Neuronal stem cell (in vitro differentiated cells): Measurements from ENCODE around the gene SH3TC1.

Source experiments
- DNase-seq: peaks from one replicate; pipeline ENCODE4 v3.0.0-alpha.2; 2013; ENCODE audit warnings: low spot score
- H2AFZ ChIP-seq: one replicate; pipeline ENCODE4 v1.6.1; 2013; ENCODE audit warnings: mild to moderate bottlenecking, low read length, inconsistent platforms
- H2AK5ac ChIP-seq: 2 replicates; pipeline ENCODE4 v1.6.1; 2013; ENCODE audit warnings: low read depth, mild to moderate bottlenecking, inconsistent platforms, low read length, moderate library complexity, mixed read lengths
- H2BK120ac ChIP-seq: 2 replicates; pipeline ENCODE4 v1.6.1; 2013; ENCODE audit warnings: low read depth, mild to moderate bottlenecking, inconsistent platforms, low read length, moderate library complexity, mixed read lengths
- H2BK12ac ChIP-seq: one replicate; pipeline ENCODE4 v1.6.1; 2013; ENCODE audit warnings: low read length, inconsistent platforms
- H2BK15ac ChIP-seq: 2 replicates; pipeline ENCODE4 v1.6.1; 2013; ENCODE audit warnings: mild to moderate bottlenecking, low read length, inconsistent platforms, mixed read lengths
- H2BK5ac ChIP-seq: one replicate; pipeline ENCODE4 v1.6.1; 2013; ENCODE audit warnings: inconsistent platforms, mild to moderate bottlenecking, low read length, moderate library complexity
- H3K14ac ChIP-seq: one replicate; pipeline ENCODE4 v1.6.1; 2013; ENCODE audit warnings: low read length, inconsistent platforms
- H3K18ac ChIP-seq: 2 replicates; pipeline ENCODE4 v1.6.1; 2013; ENCODE audit warnings: low read length, inconsistent platforms
- H3K23ac ChIP-seq: 2 replicates; pipeline ENCODE4 v1.6.1; 2013; ENCODE audit warnings: low read depth, mild to moderate bottlenecking, mixed read lengths, low read length, inconsistent platforms; ENCODE audit not compliant: poor library complexity
- H3K27ac ChIP-seq: replicated peaks from 3 replicates; pipeline ENCODE4 v1.5.1; 2013; ENCODE audit warnings: low read length, inconsistent platforms
- H3K27me3 ChIP-seq, 3 experiments: 2 replicates each; pipeline ENCODE4 v1.6.1; 2013; ENCODE audit warnings: low read length in 3 of 3, mild to moderate bottlenecking in 2 of 3, inconsistent platforms in 1 of 3, low read depth in 1 of 3, mixed read lengths in 1 of 3, moderate library complexity in 1 of 3; ENCODE audit not compliant: control insufficient read depth in 3 of 3, insufficient read depth in 3 of 3
- H3K36me3 ChIP-seq, 2 donors: replicated peaks in 1 of 2; 2 replicates each; pipeline ENCODE4 v1.6.1; 2013; ENCODE audit warnings: low read length in 2 of 2; ENCODE audit not compliant: control insufficient read depth in 2 of 2, insufficient read depth in 2 of 2
- H3K4ac ChIP-seq: 2 replicates; pipeline ENCODE4 v1.6.1; 2013; ENCODE audit warnings: inconsistent platforms, mild to moderate bottlenecking, low read length, moderate library complexity
- H3K4me1 ChIP-seq, 2 donors: 1 replicate in 1 of 2; 2 replicates in 1 of 2; pipeline ENCODE4 v1.6.1; 2013; ENCODE audit warnings: low read length in 2 of 2, low read depth in 1 of 2; ENCODE audit not compliant: control insufficient read depth in 2 of 2, insufficient read depth in 1 of 2
- H3K4me2 ChIP-seq: one replicate; pipeline ENCODE4 v1.6.1; 2013; ENCODE audit warnings: mild to moderate bottlenecking, low read length, inconsistent platforms; ENCODE audit not compliant: insufficient read depth, poor library complexity, severe bottlenecking
- H3K4me3 ChIP-seq, 2 donors: 2 replicates each; pipeline ENCODE4 v1.5.1; 2013; ENCODE audit warnings: low read length in 2 of 2, mild to moderate bottlenecking in 2 of 2, inconsistent platforms in 1 of 2, moderate library complexity in 1 of 2
- H3K79me1 ChIP-seq: one replicate; pipeline ENCODE4 v1.6.1; 2013; ENCODE audit warnings: low read depth, mild to moderate bottlenecking, inconsistent platforms, low read length, moderate library complexity
- H3K9ac ChIP-seq: one replicate; pipeline ENCODE4 v1.6.1; 2013; ENCODE audit warnings: mild to moderate bottlenecking, low read depth, low read length, inconsistent platforms; ENCODE audit not compliant: poor library complexity
- H3K9me3 ChIP-seq, 2 donors: replicated peaks in 1 of 2; 2 replicates each; pipeline versions ENCODE3 to v1.6.1; 2013; ENCODE audit warnings: low read length in 2 of 2, mild to moderate bottlenecking in 2 of 2, inconsistent platforms in 1 of 2, low read depth in 1 of 2, mixed read lengths in 1 of 2, moderate library complexity in 1 of 2; ENCODE audit not compliant: control insufficient read depth in 2 of 2, insufficient read depth in 1 of 2
- H4K8ac ChIP-seq: one replicate; pipeline ENCODE4 v1.6.1; 2013; ENCODE audit warnings: low read depth, mild to moderate bottlenecking, inconsistent platforms, low read length, moderate library complexity
- H4K91ac ChIP-seq: one replicate; pipeline ENCODE4 v1.6.1; 2013; ENCODE audit warnings: low read length, low read depth, mild to moderate bottlenecking, inconsistent platforms; ENCODE audit not compliant: poor library complexity
- WGBS, 2 donors: extraction: QIAGEN DNeasy Blood & Tissue Kit; methylation state at CpG; one replicate each; pipeline ENCODE4 v1.1.7; 2013; ENCODE audit warnings: missing lambda C conversion rate in 2 of 2, mixed read lengths in 1 of 2; ENCODE audit not compliant: insufficient read length in 2 of 2, insufficient replicate concordance in 1 of 2; ENCODE audit errors: extremely low coverage in 2 of 2; 5-methylcytosine and 5-hydroxymethylcytosine counted together

The SH3TC1 gene

DNA sequence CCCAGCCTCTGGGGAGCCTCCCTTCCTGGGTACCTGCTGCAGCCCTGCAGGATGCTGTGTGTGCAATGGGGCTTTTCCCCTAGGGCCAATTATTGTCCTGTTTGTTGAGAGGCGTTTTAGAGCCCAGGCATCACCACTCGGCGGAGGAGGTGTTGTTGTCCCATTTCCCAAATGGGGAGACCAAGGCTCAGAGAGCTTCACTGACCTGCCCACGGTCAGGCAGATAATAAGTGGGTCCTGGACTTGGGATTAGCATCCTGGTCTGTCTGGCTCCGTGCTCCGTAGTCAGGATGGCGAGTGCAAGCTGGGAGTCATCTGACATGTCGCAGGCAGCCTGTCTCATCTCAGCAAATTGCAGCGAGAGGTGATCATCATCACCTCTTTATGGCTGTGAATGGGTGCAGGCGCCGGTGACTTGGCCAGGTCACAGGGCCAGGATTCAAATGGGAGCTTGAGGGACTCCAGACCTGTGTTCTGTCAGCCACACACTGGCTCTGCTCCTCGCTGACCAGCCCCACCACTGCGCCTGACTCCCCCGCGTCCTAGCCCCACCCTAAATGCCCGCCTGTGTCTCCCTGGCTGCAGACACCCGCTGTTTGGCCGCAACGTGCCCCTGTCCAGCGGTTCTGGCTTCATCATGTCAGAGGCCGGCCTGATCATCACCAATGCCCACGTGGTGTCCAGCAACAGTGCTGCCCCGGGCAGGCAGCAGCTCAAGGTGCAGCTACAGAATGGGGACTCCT, 87.1 kb downstream of the SH3TC1 start:
- H3K27ac ChIP-seq, result no peak overlapping the region
- peak overlapping the region; percentile 12 for H3K9ac ChIP-seq
- no peaks in the 10 kb centered on the region for H3K36me3 ChIP-seq
- no peak overlapping the region for H4K8ac ChIP-seq
- no peak overlapping the region for H2BK5ac ChIP-seq
- H2BK12ac ChIP-seq, result peak overlapping the region; percentile 53
- no peak overlapping the region for H2AFZ ChIP-seq
- H3K18ac ChIP-seq, result peak overlapping the region; percentile 76
- DNase-seq, result no peak
- H3K4me1 ChIP-seq, result no peaks in the 10 kb centered on the region
- peak overlapping the region; percentile 43 for H3K4ac ChIP-seq
- H3K23ac ChIP-seq, result peak overlapping the region; percentile 49
- peak overlapping the region; percentile 3 for H2BK15ac ChIP-seq
- H2AK5ac ChIP-seq, result peak overlapping the region; percentile 73
- no peak overlapping the region for H3K4me3 ChIP-seq
- H4K91ac ChIP-seq, result no peak overlapping the region
- peaks cover 0 to 2% of the 10 kb centered on the region in 2 donors for H3K9me3 ChIP-seq
- peaks cover 0 to 32% (median 2%) of the 10 kb centered on the region in 3 experiments for H3K27me3 ChIP-seq
- H3K14ac ChIP-seq, result no peak overlapping the region
- no peak overlapping the region for H2BK120ac ChIP-seq
- WGBS, 2 donors, result no CpG with 5 or more reads among the region's 23 CpGs
- peaks cover 1% of the 10 kb centered on the region for H3K79me1 ChIP-seq
- no peak overlapping the region for H3K4me2 ChIP-seq

DNA sequence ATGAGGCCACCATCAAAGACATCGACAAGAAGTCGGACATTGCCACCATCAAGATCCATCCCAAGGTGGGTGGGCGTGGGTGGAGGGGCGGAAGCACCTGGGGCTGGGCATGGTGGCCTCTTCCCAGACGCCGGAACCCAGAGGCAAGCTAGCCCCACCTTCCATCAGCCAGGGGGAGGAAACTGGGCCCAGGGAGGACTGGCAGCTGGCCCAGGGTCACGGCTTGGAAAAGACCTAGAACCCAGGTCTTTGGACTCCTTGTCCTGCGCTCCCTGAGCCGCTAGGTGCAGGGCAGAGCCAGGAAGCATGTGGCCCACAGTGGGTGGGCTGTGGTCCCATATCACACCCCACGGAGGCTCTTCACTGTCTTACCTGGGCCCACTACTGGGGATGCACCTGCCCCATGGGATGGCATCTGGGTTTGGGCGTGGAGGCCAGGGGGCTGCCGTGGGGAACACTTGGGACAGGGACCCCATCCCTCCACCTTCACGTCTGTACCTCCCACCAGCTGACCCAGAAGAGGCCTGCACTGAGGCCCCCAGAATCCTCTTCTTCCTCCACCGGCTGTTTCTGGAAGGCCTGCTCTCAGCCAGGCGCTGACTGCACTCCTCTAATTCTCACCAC, 87.7 kb downstream of the SH3TC1 start:
- peak overlapping the region; percentile 11 for H3K14ac ChIP-seq
- no peaks in the 10 kb centered on the region for H3K4me1 ChIP-seq
- no peak overlapping the region for H3K4me3 ChIP-seq
- peak overlapping the region; percentile 73 for H2AK5ac ChIP-seq
- H3K27ac ChIP-seq, result no peak overlapping the region
- H3K18ac ChIP-seq, result peak overlapping the region; percentile 74
- peaks cover 0 to 2% of the 10 kb centered on the region in 2 donors for H3K9me3 ChIP-seq
- H3K23ac ChIP-seq, result peak overlapping the region; percentile 49
- H3K79me1 ChIP-seq, result peaks cover 1% of the 10 kb centered on the region
- peaks cover 0 to 28% (median 2%) of the 10 kb centered on the region in 3 experiments for H3K27me3 ChIP-seq
- no CpG with 5 or more reads among the region's 15 CpGs for WGBS, 2 donors
- DNase-seq, result no peak
- H3K4ac ChIP-seq, result no peak overlapping the region
- H2BK12ac ChIP-seq, result peak overlapping the region; percentile 53
- H3K9ac ChIP-seq, result peak overlapping the region; percentile 12
- no peak overlapping the region for H4K8ac ChIP-seq
- H2AFZ ChIP-seq, result no peak overlapping the region
- H2BK15ac ChIP-seq, result peak overlapping the region; percentile 42
- no peak overlapping the region for H2BK120ac ChIP-seq
- H3K36me3 ChIP-seq, result no peaks in the 10 kb centered on the region
- H3K4me2 ChIP-seq, result no peak overlapping the region
- no peak overlapping the region for H4K91ac ChIP-seq
- H2BK5ac ChIP-seq, result no peak overlapping the region

DNA sequence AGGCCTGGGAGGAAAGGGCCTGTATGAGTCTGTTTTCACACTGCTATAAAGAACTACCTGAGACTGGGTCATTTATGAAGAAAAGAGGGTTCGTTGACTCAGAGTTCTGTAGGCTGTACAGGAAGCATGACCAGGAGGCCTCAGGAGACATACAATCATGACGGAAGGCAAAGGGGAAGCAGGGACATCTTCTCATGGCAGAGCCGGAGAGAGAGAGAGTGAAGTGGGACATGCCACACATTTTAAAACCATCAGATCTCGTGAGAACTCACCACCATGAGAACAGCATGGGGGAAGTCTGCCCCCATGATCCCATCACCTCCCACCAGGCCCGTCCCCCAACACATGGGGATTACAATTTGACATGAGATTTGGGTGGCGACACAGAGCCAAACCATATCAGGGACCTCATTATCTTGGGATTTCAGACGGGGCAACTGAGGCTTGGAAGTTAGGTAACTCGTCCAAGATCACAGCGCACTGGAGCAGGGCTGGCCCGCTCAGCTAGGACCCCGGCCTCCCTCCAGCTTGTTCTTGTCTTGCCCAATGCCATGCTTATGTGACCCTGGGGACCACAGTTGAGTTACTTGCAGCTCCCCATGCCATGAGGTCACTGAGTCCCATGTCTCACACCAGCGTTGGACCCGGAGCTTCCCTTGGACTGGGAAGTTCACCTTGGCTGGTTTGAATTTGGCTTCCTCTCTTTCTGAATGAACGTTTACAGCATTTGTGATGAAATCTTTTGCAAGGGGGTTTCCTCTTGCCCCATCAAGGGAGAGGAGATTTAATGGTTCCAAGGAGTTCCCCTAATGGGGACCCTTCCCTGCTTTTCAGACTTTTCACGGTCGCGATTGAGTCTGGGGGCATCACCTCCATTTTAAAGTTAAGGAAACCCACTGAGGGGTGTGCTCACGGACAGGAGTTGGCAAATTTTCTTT, 88.5 kb downstream of the SH3TC1 start:
- Histone ChIP-seq H3K9ac (no peak overlapping the region), H2BK120ac (no peak overlapping the region), H3K79me1 (peaks cover 1% of the 10 kb centered on the region), H3K4me1 (no peaks in the 10 kb centered on the region), H2AK5ac (peak overlapping the region; percentile 2), H3K4ac (no peak overlapping the region), H4K91ac (no peak overlapping the region), H3K18ac (no peak overlapping the region), H3K36me3 (no peaks in the 10 kb centered on the region), H3K4me3 (no peak overlapping the region), H2BK12ac (no peak overlapping the region), H3K27me3 (peaks cover 0 to 23% (median 2%) of the 10 kb centered on the region in 3 experiments), H3K4me2 (no peak overlapping the region), H4K8ac (no peak overlapping the region), H3K27ac (no peak overlapping the region), H3K14ac (no peak overlapping the region), H2BK5ac (no peak overlapping the region), H3K9me3 (peaks cover 0 to 1% of the 10 kb centered on the region in 2 donors), H2AFZ (no peak overlapping the region), H3K23ac (no peak overlapping the region), H2BK15ac (no peak overlapping the region)
- no peak for DNase-seq
- no CpG with 5 or more reads among the region's 18 CpGs for WGBS, 2 donors
